Sigmoid colon (tissue), 4 donors: ENCODE results near the gene CAV3.

Experiments
- CTCF ChIP-seq, 4 experiments: fragments of 450-650 bp in 3 of 4; fragments of 200-600 bp in 1 of 4; IDR thresholded peaks; one replicate each; pipeline ENCODE4 v1.5.1; 2016 to 2019; ENCODE audit warnings: antibody characterized with exemption in 4 of 4, mild to moderate bottlenecking in 3 of 4, moderate library complexity in 2 of 4
- POLR2A ChIP-seq, 2 donors: fragments of 450-650 bp; IDR thresholded peaks; one replicate each; pipeline ENCODE4 v1.6.1; 2016; ENCODE audit warnings: antibody characterized with exemption in 2 of 2, mild to moderate bottlenecking in 2 of 2, moderate library complexity in 2 of 2
- POLR2AphosphoS5 ChIP-seq, 4 donors: sonication (generic); formaldehyde crosslinking; IDR thresholded peaks; one replicate each; pipeline ENCODE4 v1.6.1; 2017; ENCODE audit warnings: antibody characterized with exemption in 4 of 4

DNA sequence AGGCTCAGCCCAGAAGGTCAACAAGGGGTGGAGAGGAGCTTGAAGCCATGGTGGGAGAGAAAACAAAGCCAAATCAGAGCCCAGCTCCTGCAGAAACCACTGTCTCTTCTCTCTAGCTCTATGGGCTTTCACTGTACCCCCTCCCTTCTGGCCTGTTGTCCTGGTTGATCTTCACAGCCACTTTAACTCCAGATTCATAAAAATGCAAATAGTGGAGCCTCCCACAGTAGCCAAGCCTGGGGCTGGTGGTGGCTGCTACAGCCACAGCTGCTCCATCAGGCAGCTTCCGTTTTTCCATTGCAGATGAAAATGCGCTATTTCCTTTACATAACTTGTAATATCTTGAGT is 20.7 kb upstream of the CAV3 start:
- TF ChIP-seq POLR2A (IDR thresholded peaks at IDR 0.05) (no peak), CTCF (IDR thresholded peaks at IDR 0.05) (no peak), POLR2AphosphoS5 (IDR thresholded peaks at IDR 0.05) (no peak)
